GM18498 (cell line): ENCODE results near the gene KDM2B.
A peak's percentile ranks its signal among the peaks of the same experiment; 100 is the strongest.

Experiments
- ATAC-seq: cut with Tn5 transposase; IDR thresholded peaks from one replicate; pipeline ENCODE4 v1.9.1; 2021; ENCODE audit warnings: mild to moderate bottlenecking, moderate library complexity; ENCODE audit not compliant: unreplicated experiment

Gene KDM2B

GRCh38 chr12:121568518-121568917 lies 12.3 kb downstream of the KDM2B start:
- ATAC-seq = no peak

- ATAC-seq = no peak
Observed at GRCh38 chr12:121565076-121565475, 15.7 kb downstream of the KDM2B start.

GRCh38 chr12:121562488-121562887 lies 18.3 kb downstream of the KDM2B start:
- no peak for ATAC-seq

DNA sequence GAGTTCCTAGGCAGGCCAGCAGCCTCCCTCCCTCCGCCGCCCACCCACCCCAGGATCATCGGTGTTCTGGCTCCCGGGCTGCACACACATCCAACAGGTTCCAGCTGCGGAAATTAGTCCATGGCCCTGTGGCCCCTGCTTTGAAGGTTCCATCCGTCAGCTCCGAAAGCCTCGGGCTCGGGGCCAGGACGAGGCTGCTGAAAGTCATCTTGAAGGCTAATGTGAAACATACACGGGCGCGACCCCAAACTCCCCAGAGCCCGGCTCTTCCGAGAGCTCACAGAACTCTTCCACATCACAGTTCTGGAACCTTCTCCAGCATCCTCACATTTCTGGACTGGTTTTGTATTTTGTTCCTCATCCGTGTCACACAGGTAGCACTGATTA lies 19.8 kb downstream of the KDM2B start:
- ATAC-seq = no peak

DNA sequence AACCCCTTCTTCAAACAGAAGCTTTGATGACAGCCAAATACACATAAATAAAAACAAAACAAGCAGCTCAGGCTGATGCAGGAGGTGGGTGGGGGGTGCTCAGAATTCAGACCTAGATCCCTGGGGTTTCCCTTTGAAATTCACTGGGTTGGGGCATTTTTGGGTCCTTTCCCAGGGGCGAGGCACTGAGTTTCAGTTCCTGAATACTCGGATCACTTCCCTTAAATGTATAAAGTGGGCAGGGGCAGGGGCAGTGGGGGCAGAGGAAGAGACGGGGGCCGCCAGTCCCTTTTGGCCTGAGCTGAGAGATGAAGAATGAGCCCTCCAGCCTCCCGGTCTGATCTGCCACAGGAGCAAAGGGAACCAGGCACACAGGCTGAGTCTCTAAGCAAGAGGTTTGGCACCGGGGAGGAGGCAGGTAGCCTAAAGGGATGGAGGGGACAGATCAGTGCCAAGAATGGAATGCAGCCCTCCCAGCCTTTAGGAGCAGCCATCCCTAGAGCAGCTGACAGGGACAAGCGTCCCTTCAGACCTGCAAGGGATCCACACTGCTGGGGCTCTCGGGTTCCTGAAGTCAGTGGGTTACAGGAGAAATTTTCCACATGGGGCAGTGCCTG lies 20.3 kb downstream of the KDM2B start:
- ATAC-seq = no peak

GRCh38 chr12:121558956-121559355 lies 21.9 kb downstream of the KDM2B start:
- no peak for ATAC-seq

DNA sequence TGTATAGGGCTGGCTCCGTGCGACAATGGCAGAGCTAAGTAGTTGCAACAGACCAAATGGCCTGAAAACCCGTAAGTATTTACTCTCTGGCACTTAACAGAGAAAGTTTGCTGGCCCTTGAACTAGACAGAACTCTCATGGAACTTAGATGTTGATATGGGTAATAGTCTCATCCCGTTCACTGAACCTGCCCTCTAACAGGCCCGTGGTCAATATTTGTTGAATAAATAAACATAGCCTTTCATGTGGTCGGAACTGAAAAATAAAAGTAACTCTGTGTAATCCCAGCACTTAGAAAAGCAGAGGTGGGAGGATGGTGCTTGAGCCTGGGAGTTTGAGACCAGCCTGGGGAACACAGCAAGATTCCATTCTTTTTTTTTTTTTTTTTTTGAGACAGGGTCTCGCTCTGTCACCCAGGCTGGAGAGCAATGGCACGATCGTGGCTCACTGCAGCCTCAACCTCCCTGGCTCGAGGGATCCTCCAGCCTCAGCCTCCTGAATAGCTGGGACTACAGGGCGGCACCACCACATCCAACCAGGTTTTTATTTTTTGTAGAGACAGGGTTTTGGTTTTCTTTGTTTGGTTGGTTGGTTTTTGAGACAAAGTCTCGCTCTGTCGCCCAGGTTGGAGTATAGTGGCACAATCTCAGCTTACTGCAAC lies 29.7 kb downstream of the KDM2B start:
- ATAC-seq = no peak

DNA sequence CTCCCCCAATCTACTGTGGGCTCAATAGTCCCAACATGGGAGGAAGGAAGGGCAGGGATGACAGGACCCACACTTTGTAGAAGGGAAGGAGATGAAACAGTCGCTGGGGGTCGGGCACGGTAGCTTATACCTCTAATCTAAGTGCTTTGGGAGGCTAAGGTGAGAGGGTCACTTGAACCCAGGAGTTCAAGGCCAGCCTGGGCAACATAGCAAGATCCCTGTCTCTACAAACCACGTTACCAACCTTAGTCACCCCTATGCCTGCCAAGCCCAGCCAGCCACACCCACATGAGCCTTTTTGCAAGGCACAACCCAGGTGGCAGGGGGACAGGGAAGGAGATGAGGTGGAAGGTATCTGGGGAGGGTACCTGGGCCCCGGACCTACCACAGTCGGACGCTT lies 31.7 kb downstream of the KDM2B start:
- no peak for ATAC-seq

GRCh38 chr12:121545480-121545879 lies 35.3 kb downstream of the KDM2B start:
- ATAC-seq = no peak

DNA sequence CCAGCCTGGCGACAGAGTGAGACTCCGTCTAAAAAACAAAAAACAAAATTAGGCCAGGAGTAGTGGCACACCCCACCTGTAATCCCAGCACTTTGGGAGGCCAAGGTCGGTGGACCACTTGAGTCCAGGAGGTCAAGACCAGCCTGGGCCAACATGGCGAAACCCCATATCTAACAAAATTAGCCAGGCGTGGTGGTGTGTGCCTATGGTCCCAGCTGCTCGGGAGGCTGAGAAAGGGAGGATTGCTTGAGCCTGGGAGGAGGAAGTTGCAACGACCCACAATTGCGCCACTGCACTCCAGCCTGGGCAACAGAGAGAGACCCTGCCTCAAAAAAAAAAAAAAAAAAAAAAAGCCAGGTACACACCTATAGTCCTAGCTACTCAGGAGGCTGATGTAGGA lies 37.0 kb downstream of the KDM2B start:
- no peak for ATAC-seq

- no peak for ATAC-seq
Observed at GRCh38 chr12:121539908-121540307, 40.9 kb downstream of the KDM2B start.

GRCh38 chr12:121538699-121539061 lies 42.1 kb downstream of the KDM2B start:
- no peak for ATAC-seq

- peak; percentile 23 for ATAC-seq
Observed at GRCh38 chr12:121537814-121538698, 42.8 kb downstream of the KDM2B start.

DNA sequence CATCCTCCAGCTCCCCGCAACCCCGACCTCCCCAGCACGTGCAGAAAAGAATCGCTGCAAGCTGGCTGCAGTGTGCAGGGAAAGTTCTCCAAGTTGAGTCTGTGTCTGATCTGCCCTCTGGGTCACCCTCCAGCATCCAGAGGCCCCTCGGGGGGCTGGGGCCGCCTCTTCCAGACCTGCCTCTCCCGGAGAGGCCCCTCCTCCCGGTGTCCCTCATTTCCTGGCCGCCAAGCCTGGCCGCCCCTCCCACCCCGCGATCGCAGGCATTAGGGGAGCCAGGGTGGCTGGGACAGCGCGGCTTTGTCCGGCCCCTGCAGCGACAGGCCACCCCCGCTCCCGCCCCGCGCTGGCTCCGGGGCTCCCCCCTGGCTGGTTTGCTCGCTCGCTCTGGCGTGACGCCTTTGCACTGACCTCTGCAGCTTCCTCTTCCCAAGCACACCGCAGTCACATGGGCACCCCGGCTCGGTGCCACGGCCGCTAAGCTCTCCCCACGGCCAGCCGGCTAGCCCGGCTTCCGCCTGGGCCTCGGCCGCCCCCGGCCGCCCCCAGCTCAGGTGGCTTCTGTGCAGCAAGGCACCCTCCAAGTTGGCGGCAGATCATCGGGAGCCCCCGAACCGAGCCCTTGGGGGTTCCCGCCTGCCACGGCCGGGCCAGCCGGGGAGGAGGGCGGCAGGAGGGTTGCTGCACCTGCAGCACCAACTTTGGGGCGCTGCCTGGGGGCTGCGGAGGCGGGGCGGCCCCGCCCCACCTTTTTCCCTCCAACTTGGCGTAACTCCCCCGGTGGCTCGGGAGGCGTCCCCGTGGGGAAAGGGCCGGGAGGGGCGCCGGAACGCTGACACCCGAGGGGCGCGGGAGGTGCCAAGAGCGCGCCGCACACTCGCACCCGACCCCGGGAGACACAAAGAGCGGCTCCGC lies 43.7 kb downstream of the KDM2B start:
- peak; percentile 61 for ATAC-seq

GRCh38 chr12:121536054-121536898 lies 44.5 kb downstream of the KDM2B start:
- ATAC-seq = peak; percentile 60

GRCh38 chr12:121535150-121536053 lies 45.4 kb downstream of the KDM2B start:
- no peak for ATAC-seq

- ATAC-seq = no peak
Observed at GRCh38 chr12:121534495-121535148, 46.2 kb downstream of the KDM2B start.

GRCh38 chr12:121533394-121534090 lies 47.3 kb downstream of the KDM2B start:
- no peak for ATAC-seq
